Fibroblast of lung (primary cell): ENCODE results near the gene CD40LG.

Experiments used
- CTCF ChIP-seq, 2 donors: IDR thresholded peaks in 1 of 2; conservative IDR thresholded peaks in 1 of 2; 1 replicate in 1 of 2; 2 replicates in 1 of 2; pipeline ENCODE4 v1.5.1; 2011 to 2012; ENCODE audit warnings: low read length in 2 of 2, control low read depth in 1 of 2, inconsistent platforms in 1 of 2, low read depth in 1 of 2, mild to moderate bottlenecking in 1 of 2
- EZH2 ChIP-seq: IDR thresholded peaks from 2 replicates; pipeline ENCODE4 v1.5.1; 2012; ENCODE audit warnings: low read length, control low read depth, mild to moderate bottlenecking; ENCODE audit errors: missing control alignments

DNA sequence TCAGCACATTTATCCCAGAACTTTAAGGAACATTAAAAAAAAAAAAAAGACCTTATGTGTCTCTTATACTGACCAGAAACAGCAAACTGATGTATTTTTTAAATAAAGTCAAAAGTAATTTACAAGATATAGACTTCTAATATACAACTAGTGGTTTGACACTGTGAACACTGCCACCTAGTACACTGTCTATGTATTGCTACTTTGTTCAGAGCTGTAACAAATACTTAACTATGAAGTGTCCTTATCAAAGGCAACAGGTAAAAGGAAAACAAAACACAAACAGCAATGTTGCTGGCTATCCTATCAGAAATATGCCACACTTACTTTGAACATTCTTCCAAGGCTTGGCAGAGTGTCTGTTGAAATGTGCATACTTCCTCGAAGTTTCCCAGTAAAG, 60.4 kb downstream of the CD40LG start:
- peak in 1 of 2 donors; percentile 40 for TF ChIP-seq CTCF (conservative IDR thresholded peaks at IDR 0.05 in 1 of 2, IDR thresholded peaks at IDR 0.05 in 1 of 2; ENCODE audit: low read depth in 1 of 2, low read length in 2 of 2)
- no peak for TF ChIP-seq EZH2
